NOMO-1 treated with DMSO at 0.1 percent for 48 hours (cell line): ENCODE measurements around the gene FRYL.
"Not testable (repeated sequence)": the region's sequence is repeated elsewhere in the genome, so short reads cannot be mapped to it uniquely, and the experiment has no call there.

ENCODE experiments used
- DNase-seq: peaks from one replicate; lab custom pipeline; 2025; ENCODE audit not compliant: unreplicated experiment; lab: John Stamatoyannopoulos, UW

FRYL gene

GRCh38 chr4:48461000-48461399, 319.1 kb downstream of the FRYL start:
- no peak for DNase-seq

- no peak for DNase-seq
Observed at GRCh38 chr4:48454591-48454990, 325.5 kb downstream of the FRYL start.

GRCh38 chr4:48451656-48452055, 328.4 kb downstream of the FRYL start:
- DNase-seq: not testable (repeated sequence)

GRCh38 chr4:48450740-48451139, 329.3 kb downstream of the FRYL start:
- peak; percentile 19 for DNase-seq

- DNase-seq: no peak
Observed at GRCh38 chr4:48449151-48449550, 330.9 kb downstream of the FRYL start.
